OCI-LY7 (cell line): ENCODE results near the gene UBE2J1. TPM values are rescaled to one million over a fixed set of nuclear protein-coding genes. Genes with fewer than 3 reads are reported as not detected.

Experiments used
- BruUV-seq: library from RNA; stranded (reverse); fragments of 400-500 nt; replicated peaks from 2 replicates; lab custom pipeline; 2021; lab: Mats Ljungman, UMichigan
- CTCF ChIA-PET: fragments of 300-600 bp; sonication (Branson Sonifier 250); formaldehyde crosslinking; loops from one replicate; lab custom pipeline; 2022; ENCODE audit warnings: antibody characterized with exemption; ENCODE audit not compliant: unreplicated experiment; lab: Charles Lee
- POLR2A ChIA-PET: fragments of 300-600 bp; sonication (Branson Sonifier 250); formaldehyde crosslinking; loops from one replicate; lab custom pipeline; 2022; ENCODE audit warnings: antibody characterized with exemption; lab: Charles Lee
- DNase-seq: peaks from one replicate; pipeline ENCODE4 v3.0.0-alpha.2; 2015; ENCODE audit warnings: low spot score
- H2AFZ ChIP-seq: fragments of 200-600 bp; sonication (generic), shearing (Covaris generic); 2 replicates; pipeline ENCODE4 v1.6.1; 2014; ENCODE audit warnings: mild to moderate bottlenecking, antibody characterized with exemption, low read length, moderate library complexity
- H3K27ac ChIP-seq: fragments of 200-600 bp; sonication (generic); 2 replicates; pipeline ENCODE4 v1.5.1; 2014; ENCODE audit warnings: mixed run types, low read depth, mild to moderate bottlenecking, moderate library complexity, low read length, inconsistent platforms; ENCODE audit not compliant: poor library complexity, severe bottlenecking
- H3K36me3 ChIP-seq: fragments of 200-600 bp; sonication (generic); 2 replicates; pipeline ENCODE4 v1.6.1; 2014; ENCODE audit warnings: mild to moderate bottlenecking, antibody characterized with exemption, low read length, moderate library complexity, mixed read lengths; ENCODE audit not compliant: insufficient read depth
- H3K4me1 ChIP-seq: fragments of 200-600 bp; sonication (generic); 2 replicates; pipeline ENCODE4 v1.5.1; 2014; ENCODE audit warnings: mild to moderate bottlenecking, low read length; ENCODE audit not compliant: insufficient read depth, poor library complexity, severe bottlenecking
- H3K4me2 ChIP-seq: fragments of 200-600 bp; sonication (generic); 2 replicates; pipeline ENCODE4 v1.6.1; 2014; ENCODE audit warnings: mild to moderate bottlenecking, low read length
- H3K4me3 ChIP-seq: fragments of 200-600 bp; sonication (generic); 2 replicates; pipeline ENCODE4 v1.5.1; 2014; ENCODE audit warnings: mild to moderate bottlenecking, low read depth, low read length; ENCODE audit not compliant: poor library complexity, severe bottlenecking
- H3K79me2 ChIP-seq: fragments of 200-600 bp; sonication (generic); 2 replicates; pipeline ENCODE4 v1.6.1; 2016; ENCODE audit warnings: low read depth, mild to moderate bottlenecking, low read length, moderate library complexity, mixed read lengths; ENCODE audit not compliant: insufficient read depth
- H3K9me2 ChIP-seq: fragments of 200-600 bp; sonication (generic); 2 replicates; pipeline ENCODE4 v1.6.1; 2016; ENCODE audit warnings: mild to moderate bottlenecking, low read length, mixed read lengths; ENCODE audit not compliant: insufficient read depth
- H3K9me3 ChIP-seq: fragments of 200-600 bp; sonication (generic); 2 replicates; pipeline ENCODE4 v1.6.1; 2014; ENCODE audit warnings: mild to moderate bottlenecking, mixed run types, low read length, mixed read lengths
- H4K20me1 ChIP-seq: fragments of 200-600 bp; sonication (generic); 2 replicates; pipeline ENCODE4 v1.6.1; 2014; ENCODE audit warnings: mild to moderate bottlenecking, antibody characterized with exemption, low read length, moderate library complexity, mixed read lengths; ENCODE audit not compliant: insufficient read depth
- EZH2phosphoT487 ChIP-seq: fragments of 200-600 bp; sonication (generic); IDR thresholded peaks from 2 replicates; pipeline ENCODE4 v1.6.1; 2018; ENCODE audit warnings: low read depth, borderline replicate concordance, mild to moderate bottlenecking, mixed run types, antibody characterized with exemption, low read length, moderate library complexity, mixed read lengths
- intact Hi-C: fragments of 100-400 bp; cut with micrococcal nuclease; formaldehyde crosslinking; loops from one replicate; pipeline ENCODE4 v1.10.0; 2022; ENCODE audit not compliant: unreplicated experiment
- total RNA-seq, 2 experiments: library from RNA; depleted of rRNA in 1 of 2; stranded (reverse); fragments of >200 nt in 1 of 2; shearing (Covaris generic) in 1 of 2; gene quantifications; 2 replicates each; pipeline ENCODE4 v1.2.3, GENCODE V29; 2014 to 2022
- TF ChIP-seq, protein P1 (sequence below): fragments of 200-600 bp; sonication (generic); conservative IDR thresholded peaks from 2 replicates; pipeline ENCODE4 v1.5.1; 2014; ENCODE audit warnings: mild to moderate bottlenecking, antibody characterized with exemption, low read length, moderate library complexity, mixed read lengths

The UBE2J1 gene
- total RNA-seq, 2 experiments from 2014 or later, result 117 to 243 TPM

DNA sequence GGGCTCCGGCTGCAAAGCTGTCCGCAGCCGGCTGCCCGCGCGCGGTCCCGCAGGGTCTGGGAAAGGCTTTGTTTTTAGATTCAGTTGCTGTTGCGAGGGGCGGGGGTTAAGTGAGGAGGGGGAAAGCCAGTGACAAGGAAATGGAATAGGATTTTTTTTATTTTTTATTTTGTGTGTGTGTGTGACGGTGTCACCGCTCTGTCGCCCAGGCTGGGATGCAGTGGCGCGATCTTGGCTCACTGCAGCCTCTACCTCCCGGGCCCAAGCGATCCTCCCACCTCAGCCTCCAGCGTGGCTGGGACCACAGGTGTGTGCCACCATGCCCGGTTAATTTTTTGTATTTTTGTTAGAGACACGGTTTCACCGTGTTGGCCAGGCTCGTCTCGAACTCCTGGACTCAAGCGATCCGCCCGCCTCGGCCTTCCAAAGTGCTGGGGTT is 615 bp upstream of the UBE2J1 start:
- POLR2A ChIA-PET, result interaction anchor here (0.6 to 11.5 kb wide), 8 partner anchors 11 to 1436 kb away, joined by 3 to 242 read pairs (median 3); no protein-coding TSS in a partner anchor

DNA sequence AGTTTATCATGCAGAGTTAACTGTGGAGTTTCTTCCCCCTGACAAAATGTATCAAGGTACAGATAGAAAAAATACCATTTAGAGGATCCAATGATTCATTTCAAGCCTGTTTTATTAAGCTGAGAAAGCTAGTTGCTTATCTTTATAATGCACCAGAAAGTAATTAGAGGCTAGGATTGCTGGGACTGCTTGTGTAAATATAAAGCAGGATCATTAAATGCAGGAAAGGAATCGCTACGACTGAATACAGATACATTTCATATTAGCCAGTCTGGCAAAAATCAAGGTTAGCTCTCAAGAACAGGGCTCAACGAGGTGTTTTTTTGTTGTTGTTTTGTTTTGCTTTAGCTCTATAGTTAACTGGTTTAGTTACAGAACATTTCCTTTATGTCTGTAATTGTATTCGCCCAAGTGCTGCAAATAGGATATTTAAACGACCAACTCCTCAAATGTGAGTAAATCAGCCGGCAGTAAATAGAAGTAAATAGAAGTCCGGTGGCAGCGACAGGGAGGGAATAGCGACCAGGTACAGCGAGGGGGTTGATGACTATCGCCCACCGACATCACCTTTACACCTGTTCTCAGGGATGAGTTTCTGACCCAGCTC is 748 bp downstream of the UBE2J1 start:
- Histone ChIP-seq H3K4me2 (peak overlapping the region; percentile 75), H3K79me2 (peaks cover 91% of the 10 kb centered on the region), H4K20me1 (peaks cover 21% of the 10 kb centered on the region), H3K36me3 (peaks cover 46% of the 10 kb centered on the region), H2AFZ (no peak overlapping the region), H3K27ac (peak overlapping the region; percentile 99), H3K4me3 (peak overlapping the region; percentile 78), H3K9me3 (peaks cover 7% of the 10 kb centered on the region; the same call in 1 of the 2 replicates), H3K9me2 (no peaks in the 10 kb centered on the region), H3K4me1 (peaks cover 72% of the 10 kb centered on the region)
- POLR2A ChIA-PET, result interaction anchor here (0.5 to 11.5 kb wide), 17 partner anchors 10 to 1479 kb away, joined by 3 to 242 read pairs (median 4); partner anchors contain the start of genes LYRM2 and PNRC1
- CTCF ChIA-PET, result interaction anchor here (1.1 to 1.6 kb wide), 2 partner anchors 15 to 40 kb away, joined by 4 to 5 read pairs; no protein-coding TSS in a partner anchor
- BruUV-seq, result TSS peak; percentile 67
- TF ChIP-seq EZH2phosphoT487, result no peak
- TF ChIP-seq, protein P1, sequence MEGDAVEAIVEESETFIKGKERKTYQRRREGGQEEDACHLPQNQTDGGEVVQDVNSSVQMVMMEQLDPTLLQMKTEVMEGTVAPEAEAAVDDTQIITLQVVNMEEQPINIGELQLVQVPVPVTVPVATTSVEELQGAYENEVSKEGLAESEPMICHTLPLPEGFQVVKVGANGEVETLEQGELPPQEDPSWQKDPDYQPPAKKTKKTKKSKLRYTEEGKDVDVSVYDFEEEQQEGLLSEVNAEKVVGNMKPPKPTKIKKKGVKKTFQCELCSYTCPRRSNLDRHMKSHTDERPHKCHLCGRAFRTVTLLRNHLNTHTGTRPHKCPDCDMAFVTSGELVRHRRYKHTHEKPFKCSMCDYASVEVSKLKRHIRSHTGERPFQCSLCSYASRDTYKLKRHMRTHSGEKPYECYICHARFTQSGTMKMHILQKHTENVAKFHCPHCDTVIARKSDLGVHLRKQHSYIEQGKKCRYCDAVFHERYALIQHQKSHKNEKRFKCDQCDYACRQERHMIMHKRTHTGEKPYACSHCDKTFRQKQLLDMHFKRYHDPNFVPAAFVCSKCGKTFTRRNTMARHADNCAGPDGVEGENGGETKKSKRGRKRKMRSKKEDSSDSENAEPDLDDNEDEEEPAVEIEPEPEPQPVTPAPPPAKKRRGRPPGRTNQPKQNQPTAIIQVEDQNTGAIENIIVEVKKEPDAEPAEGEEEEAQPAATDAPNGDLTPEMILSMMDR, result no peak
- no peak for DNase-seq
- intact Hi-C loops, result loop anchor here (5.0 to 10.0 kb wide), 3 partner anchors 946 to 1444 kb away; partner anchors contain the start of genes BACH2 and CNR1

More for the DNA sequence above, 615 bp upstream of the UBE2J1 start:
- peak overlapping the region; percentile 99 for H3K27ac ChIP-seq
- peaks cover 34% of the 10 kb centered on the region for H3K36me3 ChIP-seq
- intact Hi-C loops, result loop anchor here (5.0 to 10.0 kb wide), 3 partner anchors 944 to 1446 kb away; partner anchors contain the start of genes BACH2 and CNR1
- peaks cover 11% of the 10 kb centered on the region for H4K20me1 ChIP-seq
- H3K9me2 ChIP-seq, result no peaks in the 10 kb centered on the region
- H3K79me2 ChIP-seq, result peaks cover 77% of the 10 kb centered on the region
- no peak overlapping the region for H2AFZ ChIP-seq
- CTCF ChIA-PET, result interaction anchor here (0.7 kb wide), 1 partner anchor 1012 kb away, joined by 3 read pairs; no protein-coding TSS in a partner anchor
- peaks cover 69% of the 10 kb centered on the region for H3K4me1 ChIP-seq
- BruUV-seq, result TSS peak; percentile 83
- H3K4me3 ChIP-seq, result peak overlapping the region; percentile 78
- H3K9me3 ChIP-seq, result peaks cover 7% of the 10 kb centered on the region; the same call in 1 of the 2 replicates
- TF ChIP-seq, protein P1, result no peak
- no peak for TF ChIP-seq EZH2phosphoT487
- DNase-seq, result peak; percentile 50
- peak overlapping the region; percentile 75 for H3K4me2 ChIP-seq
